HG03045 (cell line): ENCODE measurements around the gene MBD5.

Experiments
- ATAC-seq: cut with Tn5 transposase; IDR thresholded peaks from one replicate; pipeline ENCODE4 v1.9.1; 2021; ENCODE audit warnings: mild to moderate bottlenecking, moderate library complexity; ENCODE audit not compliant: unreplicated experiment

Gene MBD5

DNA sequence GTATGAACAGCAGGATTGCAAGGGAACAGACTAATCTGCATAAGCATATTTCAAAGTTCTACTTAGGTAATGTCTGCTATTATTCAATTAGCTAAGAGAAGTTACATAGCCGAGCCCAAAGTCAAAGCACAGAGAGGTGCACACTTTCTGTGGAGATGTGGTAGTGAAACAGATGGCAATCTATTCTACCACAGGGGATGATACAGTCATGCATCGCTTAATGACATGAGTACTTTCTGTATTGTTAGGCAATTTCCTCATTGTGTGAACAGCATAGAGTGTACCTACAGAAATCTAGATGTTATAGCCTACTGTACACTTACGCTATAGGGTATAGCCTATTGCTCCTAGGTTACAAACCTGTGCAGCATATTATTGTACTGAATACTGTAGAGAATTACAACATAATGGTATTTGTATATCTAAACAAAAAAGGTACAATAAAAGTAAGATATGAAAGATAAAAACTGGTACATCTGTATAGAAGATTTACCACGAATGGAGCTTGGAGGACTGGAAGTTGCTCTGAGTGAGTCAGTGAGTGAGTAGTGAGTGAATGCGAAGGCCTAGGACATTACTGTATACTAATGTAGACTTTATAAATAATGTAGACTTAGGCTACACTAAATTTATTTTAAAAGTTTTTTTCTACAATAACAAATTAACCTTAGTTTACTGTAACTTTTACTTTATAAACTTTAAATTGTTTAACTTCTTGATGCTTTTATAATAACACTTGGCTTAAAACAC, 197.6 kb downstream of the MBD5 start:
- ATAC-seq, result no peak

DNA sequence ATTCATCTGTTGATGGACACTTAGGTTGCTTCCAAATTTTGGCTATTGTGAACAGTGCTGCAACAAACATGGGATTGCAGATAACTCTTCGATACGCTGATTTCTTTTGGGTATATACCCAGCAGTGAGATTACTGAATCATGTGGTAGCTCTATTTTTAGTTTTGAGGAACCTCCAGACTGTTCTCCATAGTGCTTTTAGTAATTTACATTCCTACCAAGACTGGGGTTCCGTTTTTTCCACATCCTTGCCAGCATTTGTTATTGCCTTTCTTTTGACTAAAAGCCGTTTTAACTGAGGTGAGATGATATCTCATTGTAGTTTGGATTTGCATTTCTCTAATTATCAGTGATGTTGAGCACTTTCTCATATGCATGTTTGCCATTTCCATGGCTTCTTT, 200.3 kb downstream of the MBD5 start:
- no peak for ATAC-seq

DNA sequence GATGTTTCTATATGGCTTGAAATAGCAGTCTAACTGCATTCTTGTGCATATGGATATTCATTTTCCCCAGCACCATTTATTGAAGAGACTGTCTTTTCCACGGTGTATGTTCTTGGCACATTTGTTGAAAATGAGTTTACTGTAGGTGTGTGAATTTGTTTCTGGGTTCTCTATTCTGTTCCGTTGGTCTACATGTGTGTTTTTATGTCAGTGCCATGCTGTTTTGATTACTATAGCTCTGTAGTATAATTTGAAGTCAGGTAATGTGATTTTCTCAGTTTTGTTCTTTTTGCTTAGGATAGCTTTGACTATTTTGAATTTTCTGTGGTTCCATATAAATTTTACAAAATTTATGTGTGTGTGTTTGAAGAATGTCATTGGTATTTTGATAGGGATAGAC, 201.0 kb downstream of the MBD5 start:
- no peak for ATAC-seq

DNA sequence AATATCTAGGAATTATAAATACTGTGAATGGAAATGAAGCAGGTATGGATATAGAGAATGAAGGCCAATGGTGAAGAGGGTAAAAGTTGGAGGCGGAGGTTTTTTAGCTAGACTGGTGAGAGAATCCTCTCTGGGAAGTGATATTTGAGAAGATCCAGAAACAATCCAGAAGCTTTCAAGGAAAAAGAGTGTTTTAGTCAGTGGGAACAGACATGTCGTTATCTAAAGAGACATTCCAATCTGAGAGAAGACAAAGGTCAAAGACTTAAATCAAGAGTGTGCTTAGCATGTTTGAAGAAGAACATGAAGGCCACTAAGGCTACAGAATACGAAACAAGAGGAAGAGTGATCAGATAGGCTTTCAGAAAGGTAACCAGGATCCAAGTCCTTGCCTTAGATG, 211.0 kb downstream of the MBD5 start:
- ATAC-seq, result no peak

DNA sequence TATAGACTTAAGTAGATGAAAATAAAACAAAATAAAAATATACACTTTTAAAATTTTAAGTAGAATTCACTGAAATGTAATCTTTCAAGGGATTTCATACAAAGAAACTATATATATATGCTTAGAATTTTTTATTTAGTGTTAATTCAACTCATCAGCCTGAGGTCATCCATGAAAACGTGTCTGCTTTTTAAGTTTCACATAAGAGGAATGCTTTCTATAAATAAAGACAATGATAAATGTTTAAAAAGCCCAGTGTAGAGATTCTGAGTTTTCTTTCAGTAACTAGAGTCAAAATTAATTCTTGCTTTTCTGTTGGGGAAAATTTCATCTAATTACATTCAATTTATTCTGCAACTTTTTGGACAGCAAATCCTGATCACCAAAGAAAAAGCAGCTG, 213.3 kb downstream of the MBD5 start:
- ATAC-seq, result no peak

DNA sequence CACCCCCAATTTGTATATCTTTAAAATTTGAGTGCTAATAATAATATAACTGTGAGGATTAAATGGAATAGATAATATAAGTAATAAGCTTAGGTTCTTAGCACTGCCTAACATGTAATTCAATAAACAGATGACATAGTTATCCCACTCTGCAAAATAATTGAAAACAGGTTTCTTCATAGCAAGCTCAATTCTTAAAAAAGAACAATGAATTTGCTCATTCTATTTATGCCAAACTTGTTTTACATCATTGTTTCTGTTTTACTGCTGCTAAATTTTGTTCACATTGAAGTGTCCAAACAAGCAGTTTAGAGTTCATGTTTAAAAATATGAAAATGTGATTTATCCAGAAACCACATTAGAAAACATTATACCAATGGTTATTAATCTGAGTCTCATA, 217.0 kb downstream of the MBD5 start:
- no peak for ATAC-seq

DNA sequence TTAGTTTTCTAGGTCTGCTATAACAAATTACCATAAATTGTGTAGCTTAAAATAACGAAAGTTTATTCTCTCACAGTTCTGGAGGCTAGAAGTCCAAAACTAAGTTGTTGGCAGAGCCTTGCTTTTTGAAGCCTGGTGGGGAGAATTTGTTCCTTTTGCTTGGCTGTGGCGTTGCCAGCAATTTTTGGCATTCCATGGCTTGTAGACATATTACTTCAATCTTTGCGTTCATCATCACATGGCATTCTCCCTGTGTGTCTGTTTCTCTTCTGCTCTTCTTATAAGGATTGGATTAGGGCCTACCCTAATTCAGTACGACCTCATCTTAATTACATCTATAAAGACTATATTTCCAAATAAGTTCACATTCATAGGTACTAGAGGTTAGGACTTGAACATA, 217.7 kb downstream of the MBD5 start:
- ATAC-seq, result no peak

DNA sequence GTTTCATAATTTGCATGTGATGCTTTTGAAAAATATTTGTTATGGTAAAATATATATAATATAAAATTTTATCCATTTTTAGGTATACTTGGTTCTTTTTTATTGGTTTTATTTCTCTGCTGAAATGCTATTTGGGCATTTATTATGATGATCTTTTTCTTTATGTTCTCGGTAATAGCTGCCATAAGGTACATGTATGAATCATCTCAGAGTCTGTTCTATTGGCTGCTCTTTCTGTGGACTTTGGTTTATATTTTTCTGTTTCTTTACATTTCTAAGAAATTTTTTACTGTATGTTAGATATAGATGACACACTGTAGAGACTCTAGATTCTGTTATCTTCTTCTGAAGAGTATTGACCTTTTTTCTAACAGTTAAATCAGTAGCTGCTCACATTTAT, 219.9 kb downstream of the MBD5 start:
- ATAC-seq, result no peak

DNA sequence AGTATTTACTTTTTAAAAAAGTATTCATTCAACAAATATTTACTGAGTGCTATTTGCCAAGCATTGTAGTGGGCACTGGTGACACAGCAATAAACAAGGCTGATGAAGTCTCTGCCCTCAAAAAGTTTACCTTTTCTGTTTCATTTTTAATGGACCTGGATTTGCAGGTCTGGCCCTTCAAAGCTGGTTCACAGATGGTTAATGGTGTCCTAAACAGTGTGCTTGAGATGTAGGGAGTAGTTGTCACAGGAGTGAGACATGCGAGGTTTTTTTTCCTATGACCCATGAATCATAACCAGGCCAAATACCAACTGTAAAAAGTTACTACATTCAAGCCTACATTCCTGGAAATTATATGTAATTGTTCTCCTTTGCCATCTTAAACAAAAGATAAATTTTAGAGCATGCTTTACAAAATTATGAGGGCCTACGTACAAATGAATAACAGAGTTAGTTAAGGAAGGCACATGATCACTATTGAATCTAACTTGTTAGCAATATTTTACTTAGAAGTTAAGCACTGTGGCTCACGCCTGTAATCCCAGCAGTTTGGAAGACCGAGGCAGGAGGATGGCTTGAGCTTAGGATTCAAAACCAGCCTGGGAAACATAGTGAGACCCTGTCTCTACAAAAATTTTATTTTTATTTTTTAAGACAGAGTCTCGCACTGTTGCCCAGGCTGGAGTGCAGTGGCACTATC, 223.9 kb downstream of the MBD5 start:
- ATAC-seq, result no peak

DNA sequence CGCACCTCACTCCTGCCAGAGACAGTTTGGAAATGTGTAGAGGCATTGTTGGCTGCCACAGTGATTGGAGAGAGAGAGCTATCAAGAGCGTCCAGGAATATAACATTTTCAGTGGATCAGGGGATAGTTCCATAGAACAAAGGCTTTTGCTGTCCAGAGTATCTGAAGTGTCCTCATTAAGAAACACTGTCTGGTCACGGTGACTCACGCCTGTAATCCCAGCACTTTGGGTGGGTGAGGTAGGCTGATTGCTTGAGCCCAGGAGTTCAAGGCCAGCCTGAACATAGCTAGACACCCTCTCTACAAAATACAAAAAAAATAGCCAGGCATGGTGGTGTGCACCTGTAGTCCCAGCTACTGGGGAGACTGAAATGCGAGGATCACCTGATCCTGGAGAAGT, 231.1 kb downstream of the MBD5 start:
- ATAC-seq, result no peak

DNA sequence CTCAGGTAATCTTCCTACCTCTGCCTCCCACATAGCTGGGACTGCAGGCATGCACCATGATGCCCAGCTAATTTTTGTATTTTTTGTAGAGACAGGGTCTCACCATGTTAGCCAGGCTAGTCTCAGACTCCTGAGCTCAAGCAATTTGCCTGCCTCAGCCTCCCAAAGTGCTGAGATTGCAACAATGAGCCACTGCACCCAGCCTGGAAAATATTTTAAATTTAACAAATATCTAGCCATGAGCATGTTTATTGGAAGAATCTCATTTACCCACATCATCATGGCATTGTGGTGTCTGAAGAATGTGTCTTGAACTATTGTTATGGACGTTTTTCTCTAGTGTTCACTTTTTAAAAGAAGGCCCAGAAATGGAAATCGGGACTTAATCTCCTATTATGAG, 231.8 kb downstream of the MBD5 start:
- no peak for ATAC-seq

DNA sequence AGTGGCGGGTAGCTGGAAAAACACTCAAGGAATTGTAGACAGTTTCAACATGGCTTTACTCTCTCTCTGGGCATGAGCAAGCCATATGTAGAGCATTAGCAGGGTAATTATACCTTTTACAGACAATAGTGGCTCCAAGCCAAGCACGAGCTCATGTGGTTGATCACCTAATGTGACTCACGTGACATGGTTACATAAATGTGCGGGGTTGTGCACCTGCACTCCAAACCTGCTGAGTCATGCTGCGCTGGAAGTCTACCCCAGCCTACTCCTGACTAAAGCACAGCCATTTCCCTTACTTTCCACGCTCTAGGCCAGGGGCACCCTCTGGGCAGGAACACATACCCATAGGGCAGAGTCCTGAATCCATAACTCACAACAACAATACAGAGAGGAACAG, 232.8 kb downstream of the MBD5 start:
- ATAC-seq, result no peak

DNA sequence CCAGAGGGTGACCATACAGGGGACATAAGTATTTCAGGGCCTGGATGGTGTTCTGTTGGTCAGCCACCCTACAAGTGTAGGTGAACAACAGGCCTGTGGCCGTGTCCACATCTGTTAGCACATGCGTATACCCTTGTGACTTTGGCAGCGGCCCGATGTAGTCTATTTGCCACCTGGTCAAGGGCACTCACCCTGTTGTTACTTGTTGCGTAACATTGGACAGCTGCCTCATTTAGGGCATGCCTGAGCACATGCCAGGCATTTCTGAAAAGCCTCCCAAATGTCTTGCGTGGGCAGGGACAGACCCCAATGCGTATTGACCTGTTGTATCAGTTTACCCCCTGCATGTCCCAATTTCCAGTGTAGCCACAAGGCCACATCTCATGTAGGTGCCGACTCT, 235.0 kb downstream of the MBD5 start:
- no peak for ATAC-seq

DNA sequence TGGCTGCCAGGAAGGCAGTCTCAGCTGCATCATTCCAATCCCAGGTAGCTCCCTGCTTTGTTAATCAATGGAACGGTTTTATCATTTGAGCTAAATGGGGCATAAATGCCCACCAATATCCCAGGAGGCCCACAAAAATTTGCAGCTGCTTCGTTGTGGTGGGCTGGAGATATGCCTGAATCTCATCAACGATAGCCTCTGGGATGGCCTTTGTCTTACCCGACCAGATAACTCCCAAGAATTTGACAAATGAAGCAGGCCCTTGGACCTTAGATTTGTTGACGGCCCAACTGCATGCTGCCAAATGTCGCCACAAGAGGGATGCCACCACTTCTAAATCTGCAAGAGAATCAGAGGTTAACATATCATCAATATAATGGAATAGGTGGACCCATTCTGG, 236.4 kb downstream of the MBD5 start:
- no peak for ATAC-seq

DNA sequence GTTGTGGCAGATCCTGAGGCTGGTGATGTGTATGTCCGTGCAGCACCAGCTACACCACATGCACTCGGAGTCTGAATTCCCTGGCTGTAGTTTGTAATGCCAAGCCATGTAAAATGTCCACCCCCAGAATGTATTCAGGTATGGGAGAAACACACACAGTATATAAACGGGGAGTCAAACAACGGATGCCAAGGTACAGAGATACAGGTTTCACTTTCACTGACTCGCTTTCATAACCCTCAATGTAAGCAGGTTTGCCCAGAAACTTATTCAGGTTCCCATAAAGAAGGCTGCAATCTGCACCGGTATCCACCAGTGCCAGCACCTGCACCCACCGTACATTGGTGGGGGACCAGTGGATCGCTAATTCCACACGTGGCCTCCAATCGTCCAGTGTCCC, 237.2 kb downstream of the MBD5 start:
- ATAC-seq, result no peak

DNA sequence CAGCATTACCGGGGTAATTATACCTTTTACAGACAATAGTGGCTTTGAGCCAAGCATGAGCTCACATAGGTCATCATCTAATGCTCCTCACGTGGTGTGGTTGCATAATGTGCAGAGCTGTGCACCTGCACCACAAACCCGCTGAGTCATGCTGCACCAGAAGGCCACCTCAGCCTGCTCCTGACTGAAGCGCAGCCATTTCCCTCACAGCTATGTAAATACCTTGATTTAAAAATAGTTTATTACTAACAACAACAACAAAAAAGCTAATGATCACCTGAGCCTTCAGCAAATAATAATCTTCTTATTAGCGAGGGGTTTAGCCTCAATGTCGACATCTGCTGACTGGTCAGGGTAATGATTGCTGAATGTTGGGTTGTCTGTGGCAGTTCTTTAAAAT, 238.8 kb downstream of the MBD5 start:
- ATAC-seq, result no peak

DNA sequence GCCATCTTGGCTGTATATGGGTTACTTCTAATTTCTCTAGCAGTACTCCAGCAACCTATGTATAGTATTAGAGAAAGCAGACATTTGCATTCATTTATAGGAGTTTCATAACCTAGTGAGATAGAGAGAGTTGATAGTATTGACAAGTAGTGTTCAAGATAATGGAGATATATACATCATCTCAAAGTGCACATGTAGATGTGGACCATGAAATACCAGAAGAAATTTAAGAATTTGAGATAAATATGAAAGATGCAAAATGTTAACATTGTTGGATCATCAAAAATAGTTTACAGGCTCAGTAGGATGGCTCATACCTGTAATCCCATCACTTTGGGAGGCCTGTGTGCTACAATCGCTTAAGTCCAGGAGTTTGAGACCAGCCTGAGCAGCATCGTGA, 243.0 kb downstream of the MBD5 start:
- no peak for ATAC-seq

DNA sequence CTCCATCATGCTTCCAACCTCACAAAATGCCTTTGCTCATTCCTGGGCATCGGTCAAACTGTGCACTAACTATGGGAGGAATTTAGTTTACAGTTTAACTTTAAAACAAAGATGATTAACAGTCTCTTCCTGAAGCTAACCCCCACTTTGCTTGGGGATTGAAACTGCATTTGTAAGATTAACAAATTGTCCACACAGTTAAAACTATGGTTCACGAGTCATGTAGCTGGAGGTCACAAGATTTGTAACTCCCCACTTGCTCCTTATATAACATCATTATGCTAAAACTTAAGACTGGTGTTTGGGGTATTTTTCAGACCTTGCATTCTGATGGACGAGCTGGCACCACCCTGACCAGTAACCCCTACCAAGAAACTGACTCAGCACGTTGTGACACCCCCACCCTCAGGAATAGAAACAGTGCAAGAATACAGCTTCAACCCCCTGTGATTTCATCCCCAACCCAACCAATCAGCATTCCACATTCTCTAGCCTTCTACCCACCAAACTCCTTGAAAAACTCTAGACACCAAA, 252.3 kb downstream of the MBD5 start:
- no peak for ATAC-seq

DNA sequence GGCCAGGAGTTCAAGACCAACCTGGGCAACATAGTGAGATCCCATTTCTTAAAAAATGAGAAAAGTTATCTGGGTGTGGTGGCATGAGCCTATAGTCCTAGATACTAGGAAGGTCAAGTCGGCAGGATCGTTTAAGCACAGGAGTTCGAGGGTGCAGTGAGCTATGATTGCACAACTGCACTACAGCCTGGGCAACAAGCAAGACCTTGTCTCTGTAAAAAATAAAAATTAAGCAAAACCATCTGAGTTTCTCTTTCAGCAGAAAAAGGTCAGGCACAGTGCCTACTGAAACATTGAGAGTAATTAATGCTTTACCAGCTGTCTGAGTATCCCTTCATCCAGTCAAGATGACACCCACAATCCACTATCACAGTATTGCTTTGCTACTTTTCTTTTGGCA, 258.3 kb downstream of the MBD5 start:
- ATAC-seq, result no peak

DNA sequence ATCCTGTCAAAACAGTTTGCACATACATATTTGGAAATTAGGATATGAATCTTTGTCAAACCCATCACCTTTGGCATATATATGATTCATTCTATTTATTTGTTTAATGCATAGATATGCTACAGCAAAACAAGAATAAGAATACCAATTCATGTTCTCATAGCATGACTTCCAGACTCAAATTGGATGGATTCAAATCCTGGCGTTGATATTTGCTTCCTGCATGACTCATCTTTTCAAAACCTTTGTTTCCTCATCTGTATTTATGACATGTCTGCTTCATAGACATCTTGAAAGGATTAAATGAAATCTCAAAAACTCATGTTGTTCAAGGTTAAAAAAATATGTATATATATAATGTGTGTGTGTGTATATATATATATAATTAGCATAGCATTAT, 261.3 kb downstream of the MBD5 start:
- no peak for ATAC-seq

DNA sequence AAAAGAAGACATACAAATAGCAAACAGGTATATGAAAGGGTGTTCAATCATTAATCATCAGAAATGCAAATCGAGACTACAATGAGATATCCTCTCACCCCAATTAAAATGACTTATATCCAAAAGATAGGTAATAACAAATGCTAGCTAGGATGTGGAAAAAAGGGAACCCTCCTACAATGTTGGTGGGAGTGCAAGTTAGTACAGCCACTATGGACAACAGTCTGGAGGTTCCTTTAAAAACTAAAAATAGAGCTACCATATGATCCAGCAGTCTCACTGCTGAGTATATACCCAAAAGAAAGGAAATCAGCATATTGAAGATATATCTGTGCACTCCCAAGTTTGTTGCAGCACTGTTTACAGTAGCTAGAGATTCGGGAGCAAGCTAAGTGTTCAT, 271.5 kb downstream of the MBD5 start:
- no peak for ATAC-seq

DNA sequence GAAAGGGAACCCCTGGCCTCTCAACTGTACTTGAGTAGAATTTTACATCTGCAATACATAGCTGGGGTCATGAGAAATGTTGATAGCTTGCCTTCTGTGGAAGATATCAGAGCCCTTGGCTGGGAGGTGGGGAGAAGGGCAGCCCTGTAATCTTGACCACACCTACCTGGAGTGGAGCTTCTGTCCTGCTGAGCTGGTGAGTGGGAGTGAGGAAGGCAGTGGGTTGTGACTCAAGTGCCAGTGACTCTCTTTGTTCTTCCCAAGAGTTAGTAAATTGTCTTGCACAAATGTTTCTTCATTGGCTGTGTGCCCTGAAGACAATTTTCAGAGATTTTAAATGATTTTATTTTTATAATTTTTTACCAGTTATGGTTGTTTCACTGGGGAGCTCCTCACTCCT, 277.3 kb downstream of the MBD5 start:
- no peak for ATAC-seq

DNA sequence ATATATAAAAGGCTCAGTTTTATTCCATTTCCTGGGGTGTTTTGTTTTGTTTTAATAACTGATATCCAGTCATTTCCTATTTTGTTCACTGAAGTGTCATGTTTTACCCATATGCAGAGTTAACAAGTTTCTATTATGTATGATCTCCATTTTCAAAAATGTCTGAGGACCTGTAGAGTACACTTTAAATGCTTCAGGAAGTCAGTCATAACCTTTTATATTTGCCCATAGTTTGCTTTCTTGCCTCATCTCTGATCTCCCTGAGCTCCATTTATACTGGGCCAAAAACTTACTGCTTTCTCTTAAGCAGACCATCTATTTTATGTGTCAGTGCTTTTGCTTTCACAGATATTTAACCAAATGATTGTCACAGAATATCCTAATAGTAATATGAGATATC, 278.7 kb downstream of the MBD5 start:
- no peak for ATAC-seq
